ENCODE data around the gene DHCR7. TPM values are rescaled to one million over a fixed set of nuclear protein-coding genes. Genes with fewer than 3 reads are reported as not detected.

The DHCR7 gene
- total and polyA plus RNA-seq, 3 experiments from 2014 or later: 19.6 to 42.8 (median 41.5) TPM

GRCh38 chr11:71452199-71453036 lies 4.2 kb upstream of the DHCR7 start:
- H3K9me3 ChIP-seq (ENCODE audit: low read length): no peaks in the 10 kb centered on the region
- H3K4me3 Mint-ChIP-seq: peak overlapping the region; percentile 91 to 96 (median 93)
- H3K4me3 ChIP-seq (ENCODE audit: low read length): peak overlapping the region; percentile 99
- peaks cover 5 to 49% (median 9%) of the 10 kb centered on the region in 3 donors for H3K36me3 Mint-ChIP-seq
- no peaks in the 10 kb centered on the region for H3K9me3 Mint-ChIP-seq
- peaks cover 64 to 82% (median 78%) of the 10 kb centered on the region in 3 donors for H3K4me1 Mint-ChIP-seq
- peaks cover 25% of the 10 kb centered on the region for H3K36me3 ChIP-seq (ENCODE audit: insufficient read depth, low read length)
- peaks cover 47% of the 10 kb centered on the region for H3K4me1 ChIP-seq (ENCODE audit: insufficient read depth, low read length)
- ChIA-PET POLR2A (interaction anchor here (0.5 kb wide), 1 partner anchor 589 kb away, joined by 4 read pairs; no protein-coding TSS in a partner anchor), CTCF (interaction anchor here (1.1 kb wide), 1 partner anchor 14 kb away, joined by 4 read pairs; no protein-coding TSS in a partner anchor)
- no peaks in the 10 kb centered on the region for H3K27me3 Mint-ChIP-seq
- H3K27me3 ChIP-seq (ENCODE audit: insufficient read depth, low read length, poor library complexity, severe bottlenecking): no peaks in the 10 kb centered on the region
- peak overlapping the region; percentile 92 to 99 (median 97) for H3K27ac Mint-ChIP-seq
- peak; percentile 46 to 82 (median 75) for DNase-seq
- peak overlapping the region; percentile 89 for H3K27ac ChIP-seq (ENCODE audit: low read depth, low read length)

DNA sequence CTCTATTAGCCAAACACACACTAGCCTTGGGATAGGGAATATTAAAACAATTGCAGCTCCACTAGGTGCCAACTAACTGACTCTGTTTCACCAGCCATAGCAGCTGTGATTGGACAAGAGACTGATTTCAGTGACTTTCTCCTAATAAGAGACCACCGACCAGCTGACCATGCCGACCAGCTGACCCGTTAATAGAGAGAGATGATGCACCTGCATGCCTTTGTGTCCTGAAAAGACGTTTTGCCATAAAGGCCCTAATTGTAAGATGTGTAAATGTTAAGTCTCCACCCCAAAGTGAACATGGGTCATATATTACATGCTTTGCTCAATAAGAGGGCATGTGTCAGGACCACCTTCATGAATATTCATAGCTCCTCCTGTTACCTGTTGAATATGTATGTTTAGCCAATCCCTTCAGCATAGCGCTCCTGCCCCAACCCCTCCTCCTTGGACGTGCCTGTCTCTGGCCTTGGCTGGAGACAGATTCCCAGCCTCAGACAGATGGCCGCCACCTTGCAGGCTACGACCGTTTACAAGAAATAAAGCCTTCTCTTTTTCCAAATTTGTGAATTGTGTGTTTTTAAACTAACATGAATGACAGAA lies 3.5 kb upstream of the DHCR7 start:
- Histone ChIP-seq H3K27ac (ENCODE audit: low read depth, low read length) (peak overlapping the region; percentile 89), H3K4me1 (ENCODE audit: insufficient read depth, low read length) (peaks cover 50% of the 10 kb centered on the region), H3K4me3 (ENCODE audit: low read length) (peak overlapping the region; percentile 99), H3K36me3 (ENCODE audit: insufficient read depth, low read length) (peaks cover 18% of the 10 kb centered on the region), H3K27me3 (ENCODE audit: insufficient read depth, low read length, poor library complexity, severe bottlenecking) (no peaks in the 10 kb centered on the region), H3K9me3 (ENCODE audit: low read length) (no peaks in the 10 kb centered on the region)
- no peak for DNase-seq
- peak overlapping the region; percentile 92 to 99 (median 97) for H3K27ac Mint-ChIP-seq
- peak overlapping the region; percentile 91 to 96 (median 93) for H3K4me3 Mint-ChIP-seq
- peaks cover 5 to 45% (median 9%) of the 10 kb centered on the region in 3 donors for H3K36me3 Mint-ChIP-seq
- ChIA-PET POLR2A (no interaction called here), CTCF (no interaction called here)
- peaks cover 67 to 85% (median 80%) of the 10 kb centered on the region in 3 donors for H3K4me1 Mint-ChIP-seq
- no peaks in the 10 kb centered on the region for H3K27me3 Mint-ChIP-seq
- no peaks in the 10 kb centered on the region for H3K9me3 Mint-ChIP-seq

GRCh38 chr11:71450939-71451338 lies 2.7 kb upstream of the DHCR7 start:
- H3K27ac ChIP-seq (ENCODE audit: low read depth, low read length): no peak overlapping the region
- Mint-ChIP-seq H3K4me3 (peak overlapping the region in 6 of 7 donors; percentile 4 to 96 (median 59)), H3K4me1 (peaks cover 61 to 79% (median 74%) of the 10 kb centered on the region in 3 donors), H3K36me3 (peaks cover 5 to 44% (median 7%) of the 10 kb centered on the region in 3 donors), H3K27ac (peak overlapping the region; percentile 52 to 99 (median 97)), H3K9me3 (no peaks in the 10 kb centered on the region), H3K27me3 (no peaks in the 10 kb centered on the region)
- peaks cover 50% of the 10 kb centered on the region for H3K4me1 ChIP-seq (ENCODE audit: insufficient read depth, low read length)
- H3K36me3 ChIP-seq (ENCODE audit: insufficient read depth, low read length): peaks cover 10% of the 10 kb centered on the region
- POLR2A ChIA-PET: no interaction called here
- no peaks in the 10 kb centered on the region for H3K27me3 ChIP-seq (ENCODE audit: insufficient read depth, low read length, poor library complexity, severe bottlenecking)
- no peak overlapping the region for H3K4me3 ChIP-seq (ENCODE audit: low read length)
- no peak for DNase-seq
- no peaks in the 10 kb centered on the region for H3K9me3 ChIP-seq (ENCODE audit: low read length)
- CTCF ChIA-PET: no interaction called here

DNA sequence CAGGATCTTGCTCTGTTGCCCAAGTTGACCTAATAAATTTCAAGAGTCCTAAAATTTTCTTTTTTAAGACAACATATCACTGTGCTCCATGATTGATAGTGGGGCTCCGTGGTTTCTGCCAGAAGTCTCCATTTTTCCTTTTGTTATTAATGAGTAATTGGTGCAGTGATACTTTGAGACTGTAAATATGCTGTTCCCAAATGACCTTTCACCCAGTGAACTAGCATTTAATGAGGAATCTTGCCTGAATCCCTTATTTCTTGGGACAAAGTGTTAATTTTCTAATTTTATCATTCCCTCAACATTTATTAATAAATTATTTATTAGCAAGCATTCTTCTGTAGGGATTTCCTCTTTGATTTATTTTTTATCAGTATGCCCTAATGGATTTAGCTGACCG lies 2.3 kb upstream of the DHCR7 start:
- no peak for DNase-seq
- H3K4me3 ChIP-seq (ENCODE audit: low read length): no peak overlapping the region
- no peaks in the 10 kb centered on the region for H3K27me3 Mint-ChIP-seq
- peak overlapping the region in 4 of 7 donors; percentile 8 to 96 (median 78) for H3K4me3 Mint-ChIP-seq
- peaks cover 6% of the 10 kb centered on the region for H3K36me3 ChIP-seq (ENCODE audit: insufficient read depth, low read length)
- POLR2A ChIA-PET: no interaction called here
- H3K9me3 Mint-ChIP-seq: peaks cover 0 to 2% (median 0%) of the 10 kb centered on the region in 5 donors
- peaks cover 4 to 41% (median 6%) of the 10 kb centered on the region in 3 donors for H3K36me3 Mint-ChIP-seq
- no peaks in the 10 kb centered on the region for H3K27me3 ChIP-seq (ENCODE audit: insufficient read depth, low read length, poor library complexity, severe bottlenecking)
- no peak overlapping the region for H3K27ac ChIP-seq (ENCODE audit: low read depth, low read length)
- CTCF ChIA-PET: no interaction called here
- H3K4me1 ChIP-seq (ENCODE audit: insufficient read depth, low read length): peaks cover 50% of the 10 kb centered on the region
- no peaks in the 10 kb centered on the region for H3K9me3 ChIP-seq (ENCODE audit: low read length)
- peaks cover 58 to 75% (median 70%) of the 10 kb centered on the region in 3 donors for H3K4me1 Mint-ChIP-seq
- peak overlapping the region; percentile 52 to 99 (median 97) for H3K27ac Mint-ChIP-seq

GRCh38 chr11:71449596-71449995 lies 1.4 kb upstream of the DHCR7 start:
- peak overlapping the region; percentile 83 to 99 (median 92) for H3K27ac Mint-ChIP-seq
- peaks cover 11 to 40% (median 11%) of the 10 kb centered on the region in 3 donors for H3K36me3 Mint-ChIP-seq
- peaks cover 0 to 2% (median 0%) of the 10 kb centered on the region in 5 donors for H3K9me3 Mint-ChIP-seq
- Histone ChIP-seq H3K27me3 (ENCODE audit: insufficient read depth, low read length, poor library complexity, severe bottlenecking) (no peaks in the 10 kb centered on the region), H3K9me3 (ENCODE audit: low read length) (no peaks in the 10 kb centered on the region), H3K27ac (ENCODE audit: low read depth, low read length) (peak overlapping the region; percentile 83), H3K4me3 (ENCODE audit: low read length) (peak overlapping the region; percentile 90), H3K36me3 (ENCODE audit: insufficient read depth, low read length) (no peaks in the 10 kb centered on the region), H3K4me1 (ENCODE audit: insufficient read depth, low read length) (peaks cover 46% of the 10 kb centered on the region)
- POLR2A ChIA-PET: interaction anchor here (0.6 kb wide), 1 partner anchor 601 kb away, joined by 8 read pairs; no protein-coding TSS in a partner anchor
- H3K4me3 Mint-ChIP-seq: peak overlapping the region; percentile 85 to 95 (median 90)
- CTCF ChIA-PET: interaction anchor here (1.3 kb wide), 1 partner anchor 10 kb away, joined by 3 read pairs; no protein-coding TSS in a partner anchor
- no peak for DNase-seq
- H3K4me1 Mint-ChIP-seq: peaks cover 54 to 66% (median 61%) of the 10 kb centered on the region in 3 donors
- no peaks in the 10 kb centered on the region for H3K27me3 Mint-ChIP-seq

GRCh38 chr11:71447791-71448256 lies 369 bp downstream of the DHCR7 start:
- POLR2A ChIA-PET: no interaction called here

GRCh38 chr11:71446942-71447688 lies 1.1 kb downstream of the DHCR7 start:
- no peak for DNase-seq
- peaks cover 33% of the 10 kb centered on the region for H3K4me1 ChIP-seq (ENCODE audit: insufficient read depth, low read length)
- POLR2A ChIA-PET: no interaction called here
- peak overlapping the region; percentile 83 for H3K27ac ChIP-seq (ENCODE audit: low read depth, low read length)
- peak overlapping the region; percentile 85 to 95 (median 90) for H3K4me3 Mint-ChIP-seq
- H3K4me3 ChIP-seq (ENCODE audit: low read length): peak overlapping the region; percentile 90
- no peaks in the 10 kb centered on the region for H3K9me3 ChIP-seq (ENCODE audit: low read length)
- H3K27me3 Mint-ChIP-seq: no peaks in the 10 kb centered on the region
- H3K9me3 Mint-ChIP-seq: peaks cover 0 to 2% (median 0%) of the 10 kb centered on the region in 5 donors
- peak overlapping the region; percentile 77 to 94 (median 86) for H3K27ac Mint-ChIP-seq
- H3K27me3 ChIP-seq (ENCODE audit: insufficient read depth, low read length, poor library complexity, severe bottlenecking): no peaks in the 10 kb centered on the region
- peaks cover 11 to 51% (median 13%) of the 10 kb centered on the region in 3 donors for H3K36me3 Mint-ChIP-seq
- H3K4me1 Mint-ChIP-seq: peaks cover 40 to 48% (median 43%) of the 10 kb centered on the region in 3 donors
- no peaks in the 10 kb centered on the region for H3K36me3 ChIP-seq (ENCODE audit: insufficient read depth, low read length)
- CTCF ChIA-PET: interaction anchor here (1.0 to 2.0 kb wide), 2 partner anchors 8 to 22 kb away, joined by 3 to 5 read pairs; no protein-coding TSS in a partner anchor

More at GRCh38 chr11:71447791-71448256, 369 bp downstream of the DHCR7 start:
- Mint-ChIP-seq H3K4me1 (peaks cover 44 to 53% (median 48%) of the 10 kb centered on the region in 3 donors), H3K9me3 (peaks cover 0 to 2% (median 0%) of the 10 kb centered on the region in 5 donors), H3K36me3 (peaks cover 11 to 50% (median 12%) of the 10 kb centered on the region in 3 donors), H3K27ac (peak overlapping the region; percentile 70 to 99 (median 89)), H3K27me3 (no peaks in the 10 kb centered on the region), H3K4me3 (peak overlapping the region; percentile 85 to 95 (median 90))
- Histone ChIP-seq H3K9me3 (ENCODE audit: low read length) (no peaks in the 10 kb centered on the region), H3K27me3 (ENCODE audit: insufficient read depth, low read length, poor library complexity, severe bottlenecking) (no peaks in the 10 kb centered on the region), H3K36me3 (ENCODE audit: insufficient read depth, low read length) (no peaks in the 10 kb centered on the region), H3K4me3 (ENCODE audit: low read length) (peak overlapping the region; percentile 90), H3K4me1 (ENCODE audit: insufficient read depth, low read length) (peaks cover 34% of the 10 kb centered on the region), H3K27ac (ENCODE audit: low read depth, low read length) (peak overlapping the region; percentile 83)
- peak in 1 of 5 donors; percentile 40 for DNase-seq
- CTCF ChIA-PET: interaction anchor here (1.0 to 2.0 kb wide), 3 partner anchors 9 to 28 kb away, joined by 3 to 5 read pairs (median 3); no protein-coding TSS in a partner anchor

Measured in CD8-positive, alpha-beta memory T cell (primary cell).